ENCODE measurements around the gene BSND.

BSND gene

GRCh38 chr1:55037733-55038551 lies 39.2 kb downstream of the BSND start:
- Histone ChIP-seq H3K4me2 (ENCODE audit: low read length) (no peak overlapping the region), H3K4me1 (ENCODE audit: low read length) (no peaks in the 10 kb centered on the region), H3K9me3 (ENCODE audit: insufficient read depth, low read length) (no peaks in the 10 kb centered on the region), H4K20me1 (ENCODE audit: insufficient read depth, low read length) (no peaks in the 10 kb centered on the region), H3K79me2 (ENCODE audit: low read length) (no peaks in the 10 kb centered on the region), H3K9ac (ENCODE audit: low read length) (no peak overlapping the region), H3K36me3 (replicated peaks; ENCODE audit: low read depth, low read length) (no peaks in the 10 kb centered on the region), H3K27me3 (ENCODE audit: low read depth, low read length) (no peaks in the 10 kb centered on the region), H2AFZ (ENCODE audit: low read depth, low read length) (no peak overlapping the region), H3K27ac (ENCODE audit: low read length) (no peak overlapping the region), H3K4me3 (ENCODE audit: low read length) (no peak overlapping the region)
- no peak for TF ChIP-seq CTCF (IDR thresholded peaks at IDR 0.05; ENCODE audit: low read depth, low read length)

GRCh38 chr1:55038552-55038838 lies 39.8 kb downstream of the BSND start:
- Histone ChIP-seq H2AFZ (ENCODE audit: low read depth, low read length) (no peak overlapping the region), H3K4me1 (ENCODE audit: low read length) (no peaks in the 10 kb centered on the region)

GRCh38 chr1:55038974-55039341 lies 40.2 kb downstream of the BSND start:
- Histone ChIP-seq H3K4me3 (ENCODE audit: low read length) (no peak overlapping the region), H3K9me3 (ENCODE audit: insufficient read depth, low read length) (no peaks in the 10 kb centered on the region), H2AFZ (ENCODE audit: low read depth, low read length) (no peak overlapping the region), H3K79me2 (ENCODE audit: low read length) (no peaks in the 10 kb centered on the region), H3K9ac (ENCODE audit: low read length) (no peak overlapping the region), H3K4me2 (ENCODE audit: low read length) (no peak overlapping the region), H4K20me1 (ENCODE audit: insufficient read depth, low read length) (no peaks in the 10 kb centered on the region), H3K4me1 (ENCODE audit: low read length) (no peaks in the 10 kb centered on the region), H3K27ac (ENCODE audit: low read length) (no peak overlapping the region), H3K27me3 (ENCODE audit: low read depth, low read length) (no peaks in the 10 kb centered on the region), H3K36me3 (replicated peaks; ENCODE audit: low read depth, low read length) (no peaks in the 10 kb centered on the region)
- TF ChIP-seq EZH2phosphoT487 (IDR thresholded peaks at IDR 0.05; ENCODE audit: low read depth) (no peak), CTCF (IDR thresholded peaks at IDR 0.05; ENCODE audit: low read depth, low read length) (no peak)

More at GRCh38 chr1:55038552-55038838, 39.8 kb downstream of the BSND start:
- H3K36me3 ChIP-seq (replicated peaks; ENCODE audit: low read depth, low read length): no peaks in the 10 kb centered on the region
- TF ChIP-seq CTCF (IDR thresholded peaks at IDR 0.05; ENCODE audit: low read depth, low read length) (no peak), EZH2phosphoT487 (IDR thresholded peaks at IDR 0.05; ENCODE audit: low read depth) (no peak)
- no peak overlapping the region for H3K9ac ChIP-seq (ENCODE audit: low read length)
- H3K79me2 ChIP-seq (ENCODE audit: low read length): no peaks in the 10 kb centered on the region
- no peak overlapping the region for H3K4me2 ChIP-seq (ENCODE audit: low read length)
- no peak overlapping the region for H3K27ac ChIP-seq (ENCODE audit: low read length)
- no peaks in the 10 kb centered on the region for H3K27me3 ChIP-seq (ENCODE audit: low read depth, low read length)
- no peaks in the 10 kb centered on the region for H4K20me1 ChIP-seq (ENCODE audit: insufficient read depth, low read length)
- H3K4me3 ChIP-seq (ENCODE audit: low read length): no peak overlapping the region
- no peaks in the 10 kb centered on the region for H3K9me3 ChIP-seq (ENCODE audit: insufficient read depth, low read length)

GRCh38 chr1:55039342-55040082 lies 40.8 kb downstream of the BSND start, which contains the start of gene PCSK9:
Gene PCSK9, plus strand, starts transcription at chr1:55039548. Its CDS starts 290 bp downstream, at chr1:55039838.
- no peaks in the 10 kb centered on the region for H3K36me3 ChIP-seq (replicated peaks; ENCODE audit: low read depth, low read length)
- no peak for TF ChIP-seq EZH2phosphoT487 (IDR thresholded peaks at IDR 0.05; ENCODE audit: low read depth)
- TF ChIP-seq CTCF (IDR thresholded peaks at IDR 0.05; ENCODE audit: low read depth, low read length): no peak
- H3K27ac ChIP-seq (ENCODE audit: low read length): no peak within 1 kb of the TSS
- H3K4me1 ChIP-seq (ENCODE audit: low read length): no peaks in the 10 kb centered on the region
- no peak within 1 kb of the TSS for H3K9ac ChIP-seq (ENCODE audit: low read length)
- H3K4me2 ChIP-seq (ENCODE audit: low read length): no peak within 1 kb of the TSS
- no peaks in the 10 kb centered on the region for H4K20me1 ChIP-seq (ENCODE audit: insufficient read depth, low read length)
- no peaks in the 10 kb centered on the region for H3K9me3 ChIP-seq (ENCODE audit: insufficient read depth, low read length)
- H3K27me3 ChIP-seq (ENCODE audit: low read depth, low read length): no peaks in the 10 kb centered on the region
- no peaks in the 10 kb centered on the region for H3K79me2 ChIP-seq (ENCODE audit: low read length)
- H3K4me3 ChIP-seq (ENCODE audit: low read length): no peak within 1 kb of the TSS
- no peak within 1 kb of the TSS for H2AFZ ChIP-seq (ENCODE audit: low read depth, low read length)
